SJCRH30 (cell line): Measurements from ENCODE around the gene TLK2. TPM values are rescaled to one million over a fixed set of nuclear protein-coding genes. Genes with fewer than 3 reads are reported as not detected.

Source experiments
- DNase-seq, 2 experiments: peaks; one replicate each; pipeline ENCODE4 v3.0.0-alpha.2; 2015 to 2020
- H3K27ac ChIP-seq: fragments of 250-450 bp; sonication (Bioruptor Pico); 2 replicates; pipeline ENCODE4 v1.5.1; 2020; ENCODE audit warnings: mild to moderate bottlenecking, moderate library complexity
- H3K27me3 ChIP-seq: fragments of 250-450 bp; sonication (Bioruptor Pico); 2 replicates; pipeline ENCODE4 v1.5.1; 2020; ENCODE audit warnings: mild to moderate bottlenecking, moderate library complexity
- H3K36me3 ChIP-seq: fragments of 250-450 bp; sonication (Bioruptor Pico); 2 replicates; pipeline ENCODE4 v1.5.1; 2020; ENCODE audit warnings: mild to moderate bottlenecking, moderate library complexity
- H3K4me1 ChIP-seq: fragments of 250-450 bp; sonication (Bioruptor Pico); 2 replicates; pipeline ENCODE4 v1.5.1; 2020; ENCODE audit warnings: mild to moderate bottlenecking, moderate library complexity
- H3K4me3 ChIP-seq: fragments of 250-450 bp; sonication (Bioruptor Pico); 2 replicates; pipeline ENCODE4 v1.5.1; 2020; ENCODE audit warnings: mild to moderate bottlenecking, moderate library complexity
- H3K9me3 ChIP-seq: fragments of 250-450 bp; sonication (Bioruptor Pico); replicated peaks from 2 replicates; pipeline ENCODE4 v1.5.1; 2020; ENCODE audit warnings: mild to moderate bottlenecking, moderate library complexity
- total RNA-seq: library from RNA; depleted of rRNA; stranded (reverse); fragments of >200 nt; shearing (Covaris generic); gene quantifications from 2 replicates; pipeline ENCODE4 v1.2.3, GENCODE V29; 2014

TLK2 gene
- total RNA-seq, 1 experiment from 2014 or later = 59.5 TPM

DNA sequence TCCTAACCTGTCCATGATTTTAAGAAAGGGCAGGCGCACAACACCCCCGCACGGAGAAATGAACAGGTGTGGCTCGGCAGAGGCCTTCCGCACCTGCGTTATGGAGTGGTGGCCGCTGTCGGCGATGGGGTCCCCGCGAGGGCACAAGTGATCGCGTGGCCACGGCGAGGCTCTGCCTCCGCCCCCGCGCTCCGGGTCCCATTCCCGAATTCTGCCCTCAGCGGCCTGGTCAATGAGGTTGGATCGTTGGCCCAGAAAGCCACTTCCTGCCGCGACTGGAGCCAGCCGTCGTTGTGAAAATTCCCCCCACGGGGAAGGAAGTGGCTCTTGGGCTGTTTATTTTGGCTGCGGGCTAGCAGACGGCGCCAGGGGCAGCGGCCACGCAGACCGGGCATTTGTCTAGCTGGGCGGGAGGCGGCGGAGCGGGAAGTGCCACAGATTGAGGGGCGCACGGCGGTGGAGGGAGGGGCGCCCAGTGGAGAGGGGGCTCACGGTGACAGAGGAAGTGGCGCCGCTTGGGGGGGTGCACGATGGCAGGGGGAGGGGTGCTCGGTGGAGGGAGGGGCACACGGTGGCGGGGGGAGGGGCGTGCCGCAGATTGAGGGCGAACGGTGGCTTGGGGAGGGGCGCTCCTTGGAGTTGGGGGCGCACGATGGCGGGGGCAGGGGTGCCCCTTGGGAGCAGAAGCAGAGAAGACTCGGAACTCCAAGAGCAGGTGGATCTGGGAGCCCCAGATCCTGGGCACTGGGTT is 173.8 kb downstream of the TLK2 start:
- Histone ChIP-seq H3K27me3 (no peaks in the 10 kb centered on the region), H3K9me3 (no peaks in the 10 kb centered on the region), H3K4me3 (peak overlapping the region; percentile 59), H3K4me1 (peaks cover 30% of the 10 kb centered on the region), H3K36me3 (no peaks in the 10 kb centered on the region), H3K27ac (peak overlapping the region; percentile 81)
- peak; percentile 51 to 56 for DNase-seq

DNA sequence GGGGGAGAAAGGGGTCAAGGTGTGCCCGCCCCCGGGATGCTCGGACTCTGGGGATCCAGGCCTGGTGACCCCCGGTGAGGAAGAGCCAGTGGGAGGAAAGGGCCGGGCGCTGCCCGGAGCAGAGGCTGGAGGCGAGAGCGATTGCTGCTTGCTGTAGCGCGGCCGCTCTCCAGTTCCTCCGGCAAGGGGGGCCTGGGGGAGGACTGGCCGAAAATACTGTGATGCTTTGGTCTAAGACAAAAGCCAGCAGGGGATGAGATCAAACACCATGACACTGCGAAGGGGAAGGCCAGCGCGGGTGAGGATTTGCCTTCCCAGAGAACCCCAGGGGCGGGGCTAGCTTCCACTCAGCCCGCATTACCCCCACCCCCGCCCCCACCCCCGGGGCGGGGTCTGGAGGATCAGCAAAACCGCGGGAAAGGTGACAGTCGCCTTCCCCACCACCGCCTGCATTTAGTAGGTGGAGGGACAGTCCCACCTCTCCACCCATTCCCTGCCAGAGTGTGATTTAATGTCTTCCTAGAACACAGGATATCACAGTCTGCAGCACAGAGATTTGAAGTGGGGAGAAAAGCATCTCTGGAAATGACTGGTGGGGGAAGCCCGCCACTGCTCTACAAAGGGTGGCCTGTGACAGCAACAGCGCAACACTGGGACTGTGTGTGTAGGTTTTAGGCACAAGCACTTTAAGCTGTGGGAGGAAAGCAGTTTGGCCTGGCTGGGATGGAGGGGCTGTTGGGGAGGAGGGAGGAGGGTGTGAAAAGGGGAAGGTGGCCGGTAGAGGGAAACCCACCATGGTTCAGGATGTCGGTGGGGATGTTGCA is 174.6 kb downstream of the TLK2 start:
- H3K27ac ChIP-seq = peak overlapping the region; percentile 81
- peaks cover 27% of the 10 kb centered on the region for H3K4me1 ChIP-seq
- H3K9me3 ChIP-seq = no peaks in the 10 kb centered on the region
- DNase-seq = peak; percentile 88 to 90
- H3K27me3 ChIP-seq = no peaks in the 10 kb centered on the region
- peak overlapping the region; percentile 59 for H3K4me3 ChIP-seq
- H3K36me3 ChIP-seq = no peaks in the 10 kb centered on the region

DNA sequence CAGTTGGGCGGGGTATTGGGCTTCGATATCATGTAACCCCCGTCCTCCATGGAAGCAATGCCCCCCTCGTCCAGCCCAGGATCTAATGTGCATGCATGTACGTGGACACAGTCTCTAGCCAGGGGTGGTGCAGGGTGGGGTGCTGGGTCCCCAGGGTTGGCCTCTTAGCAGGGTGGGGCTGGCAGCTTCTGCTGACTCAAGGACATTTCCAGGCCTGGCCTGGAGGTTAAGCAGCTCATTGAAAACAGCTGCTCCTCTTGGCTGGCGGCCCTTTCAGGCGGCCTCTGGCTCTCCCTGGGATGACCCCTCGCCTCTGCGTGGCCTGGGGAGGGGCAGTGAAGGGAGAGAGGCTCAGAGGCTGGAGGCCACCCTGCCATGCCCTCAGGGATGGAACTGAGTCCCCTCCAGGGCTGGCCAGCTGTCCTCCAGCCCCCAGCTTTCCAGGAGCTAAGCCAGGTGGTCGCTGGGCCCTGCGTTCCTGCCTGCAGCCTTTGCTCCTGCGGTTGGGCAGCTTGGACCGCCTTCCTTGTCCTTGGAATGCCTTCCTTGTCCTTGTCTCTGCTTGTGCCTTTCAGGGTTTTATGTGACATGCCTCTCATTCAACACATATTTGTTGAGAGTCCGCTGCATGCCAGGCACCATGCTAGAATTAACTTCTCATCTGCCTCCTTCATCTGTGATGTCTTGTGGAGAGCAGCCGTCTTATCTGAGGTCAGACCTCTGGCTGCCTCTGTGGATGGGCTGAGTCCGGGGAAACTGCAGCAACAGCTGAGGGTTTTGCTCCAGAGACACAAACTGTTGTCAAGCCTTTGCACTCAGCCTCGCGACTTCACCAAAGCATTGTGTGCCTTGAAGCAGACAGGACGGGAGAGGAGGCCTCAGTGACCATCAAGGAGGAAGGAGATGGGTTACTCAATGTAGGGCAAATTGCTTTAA is 175.5 kb downstream of the TLK2 start:
- H3K36me3 ChIP-seq = no peaks in the 10 kb centered on the region
- peak overlapping the region; percentile 81 for H3K27ac ChIP-seq
- no peaks in the 10 kb centered on the region for H3K9me3 ChIP-seq
- peak; percentile 81 to 86 for DNase-seq
- peaks cover 20% of the 10 kb centered on the region for H3K4me1 ChIP-seq
- H3K4me3 ChIP-seq = peak overlapping the region; percentile 59
- no peaks in the 10 kb centered on the region for H3K27me3 ChIP-seq

DNA sequence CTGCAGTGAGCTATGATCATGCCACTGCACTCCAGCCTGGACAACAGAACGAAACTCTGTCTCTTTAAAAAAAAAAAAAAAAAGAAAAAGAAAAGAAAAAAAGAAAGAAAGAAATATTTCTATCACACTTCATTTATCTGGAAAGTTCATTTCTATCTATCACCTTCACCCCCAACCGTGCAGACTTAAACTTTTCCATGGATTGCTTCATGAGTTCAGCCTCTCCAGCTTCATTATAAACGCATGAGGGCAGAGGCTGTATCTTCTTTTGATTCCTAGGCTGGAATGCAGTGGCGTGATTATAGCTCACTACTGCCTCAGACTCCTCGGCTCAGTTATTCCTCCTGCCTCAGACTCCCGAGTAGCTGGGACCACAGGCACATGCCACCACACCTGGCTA is 177.0 kb downstream of the TLK2 start:
- H3K27me3 ChIP-seq = no peaks in the 10 kb centered on the region
- no peak overlapping the region for H3K4me3 ChIP-seq
- no peak for DNase-seq
- H3K36me3 ChIP-seq = no peaks in the 10 kb centered on the region
- H3K4me1 ChIP-seq = peaks cover 16% of the 10 kb centered on the region
- H3K27ac ChIP-seq = no peak overlapping the region
- peaks cover 8% of the 10 kb centered on the region for H3K9me3 ChIP-seq

DNA sequence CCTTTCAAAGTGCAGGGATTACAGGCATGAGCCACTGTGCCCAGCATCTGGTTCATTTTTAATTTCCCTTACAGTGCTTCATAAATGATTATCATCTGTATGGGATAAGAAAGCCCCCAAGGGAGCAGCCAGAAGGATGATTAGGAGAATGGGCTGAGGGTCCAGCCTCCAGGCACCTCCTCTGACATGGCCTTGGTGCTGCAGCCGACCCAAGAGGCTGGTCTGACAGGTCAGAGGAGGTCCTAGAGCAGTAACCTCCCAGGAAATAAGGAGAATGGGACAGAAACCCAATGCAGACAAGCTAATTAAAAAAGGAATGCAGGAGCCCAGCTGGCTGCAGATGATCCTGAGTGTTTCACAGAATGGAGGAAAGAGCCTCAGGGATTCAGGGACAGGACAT is 177.8 kb downstream of the TLK2 start:
- DNase-seq = no peak
- Histone ChIP-seq H3K27ac (no peak overlapping the region), H3K9me3 (peaks cover 12% of the 10 kb centered on the region), H3K36me3 (no peaks in the 10 kb centered on the region), H3K27me3 (no peaks in the 10 kb centered on the region), H3K4me3 (no peak overlapping the region), H3K4me1 (peaks cover 15% of the 10 kb centered on the region)

DNA sequence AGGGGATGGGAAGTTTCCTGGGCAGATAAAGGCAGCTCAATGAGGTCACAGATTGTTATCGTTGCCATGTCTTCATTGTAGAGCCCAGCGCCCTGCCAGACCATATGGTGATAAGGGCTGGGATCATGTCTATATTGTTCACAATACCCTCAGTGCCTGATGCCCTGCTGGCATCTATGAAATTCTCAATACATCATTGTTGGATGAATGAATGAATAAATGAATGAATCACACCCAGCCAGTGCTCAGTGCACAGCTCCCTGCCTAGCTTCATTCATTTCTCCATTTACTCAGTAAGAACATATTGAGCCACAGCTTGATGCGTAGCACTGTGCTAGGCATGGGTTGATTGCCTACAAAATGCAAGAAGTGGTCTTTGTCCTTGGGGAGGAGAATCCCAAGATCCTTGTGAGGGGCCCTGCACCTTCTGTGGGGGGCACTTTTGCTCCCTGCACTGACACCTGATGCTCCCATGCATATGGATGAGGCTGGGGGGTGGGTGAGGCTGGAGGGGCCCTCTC is 178.6 kb downstream of the TLK2 start:
- Histone ChIP-seq H3K4me1 (peaks cover 15% of the 10 kb centered on the region), H3K9me3 (peaks cover 12% of the 10 kb centered on the region), H3K4me3 (no peak overlapping the region), H3K36me3 (no peaks in the 10 kb centered on the region), H3K27ac (no peak overlapping the region), H3K27me3 (no peaks in the 10 kb centered on the region)
- no peak for DNase-seq

GRCh38 chr17:62657690-62658089 is 179.1 kb downstream of the TLK2 start:
- no peaks in the 10 kb centered on the region for H3K36me3 ChIP-seq
- H3K4me3 ChIP-seq = no peak overlapping the region
- H3K27ac ChIP-seq = no peak overlapping the region
- no peak for DNase-seq
- no peaks in the 10 kb centered on the region for H3K27me3 ChIP-seq
- H3K4me1 ChIP-seq = peaks cover 15% of the 10 kb centered on the region
- H3K9me3 ChIP-seq = peaks cover 12% of the 10 kb centered on the region

- Histone ChIP-seq H3K36me3 (no peaks in the 10 kb centered on the region), H3K9me3 (peaks cover 12% of the 10 kb centered on the region), H3K4me1 (peaks cover 14% of the 10 kb centered on the region), H3K27me3 (no peaks in the 10 kb centered on the region), H3K4me3 (no peak overlapping the region), H3K27ac (no peak overlapping the region)
- DNase-seq = no peak
Measured at GRCh38 chr17:62658136-62658920, 179.7 kb downstream of the TLK2 start.

DNA sequence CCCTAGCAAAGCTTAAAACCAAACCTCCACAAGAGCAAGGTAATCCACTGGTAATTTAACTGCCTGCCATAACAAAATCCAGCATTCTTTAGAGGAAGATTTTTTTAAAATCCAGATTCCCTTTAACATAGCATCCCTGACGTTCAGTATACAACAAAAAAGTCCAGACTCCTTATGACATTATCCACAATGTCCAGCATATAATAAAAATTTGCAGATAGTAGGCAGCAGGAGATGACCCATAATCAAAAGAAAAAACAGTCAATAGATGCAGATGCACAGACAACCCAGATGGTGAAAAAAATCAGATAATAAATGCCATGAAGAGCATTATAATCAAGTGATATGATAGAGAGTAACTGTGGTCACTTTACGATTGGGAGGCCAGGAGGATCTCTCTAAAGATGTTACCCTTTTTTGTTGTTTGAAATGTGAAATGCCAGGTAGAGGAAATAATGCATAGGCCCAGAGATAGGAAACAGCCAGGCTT is 182.0 kb downstream of the TLK2 start:
- no peak for DNase-seq
- Histone ChIP-seq H3K9me3 (peaks cover 12% of the 10 kb centered on the region), H3K4me3 (no peak overlapping the region), H3K27ac (no peak overlapping the region), H3K27me3 (no peaks in the 10 kb centered on the region), H3K36me3 (no peaks in the 10 kb centered on the region), H3K4me1 (no peaks in the 10 kb centered on the region)

DNA sequence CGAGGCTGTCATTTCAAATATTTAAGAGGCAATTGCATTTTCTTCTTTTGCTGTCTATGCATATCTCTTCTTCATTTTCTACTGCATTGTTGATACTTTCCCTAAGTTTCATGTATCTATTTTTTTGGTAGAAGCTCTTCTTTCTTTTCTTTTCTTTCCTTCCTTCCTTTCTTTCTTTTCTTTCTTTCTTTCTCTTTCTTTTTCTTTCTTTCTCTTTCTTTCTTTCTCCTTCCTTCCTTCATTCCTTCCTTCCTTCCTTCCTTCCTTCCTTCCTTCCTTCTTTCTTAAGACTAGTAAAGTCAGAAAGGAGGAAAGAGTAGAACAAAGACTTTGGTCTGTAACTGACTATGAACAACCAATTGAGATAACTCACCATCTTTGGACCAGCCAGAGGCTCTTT is 182.7 kb downstream of the TLK2 start:
- no peaks in the 10 kb centered on the region for H3K36me3 ChIP-seq

DNA sequence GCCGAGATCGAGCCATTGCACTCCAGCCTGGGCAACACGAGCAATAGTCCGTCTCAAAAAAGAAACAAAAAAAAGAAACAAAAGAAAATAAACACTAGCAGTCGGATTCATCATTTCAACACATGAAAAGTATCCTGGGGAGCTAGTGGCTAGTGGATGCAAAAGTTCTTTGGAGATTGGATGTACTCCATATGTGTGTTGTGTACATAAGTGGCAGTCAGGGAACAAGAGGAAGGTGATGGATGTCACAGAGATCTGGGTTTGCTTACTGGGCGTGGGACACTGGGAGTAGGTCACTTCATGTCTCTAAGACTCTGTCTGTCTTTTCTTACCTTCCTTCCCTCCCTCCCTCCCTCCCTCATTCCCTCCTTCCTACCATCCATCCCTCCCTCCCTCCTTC is 184.2 kb downstream of the TLK2 start:
- Histone ChIP-seq H3K27me3 (no peaks in the 10 kb centered on the region), H3K4me3 (no peak overlapping the region), H3K4me1 (no peaks in the 10 kb centered on the region), H3K36me3 (no peaks in the 10 kb centered on the region), H3K9me3 (peaks cover 12% of the 10 kb centered on the region), H3K27ac (no peak overlapping the region)
- DNase-seq = no peak

More for the DNA sequence above, 182.7 kb downstream of the TLK2 start:
- Histone ChIP-seq H3K27me3 (no peaks in the 10 kb centered on the region), H3K27ac (no peak overlapping the region), H3K4me1 (no peaks in the 10 kb centered on the region), H3K9me3 (peaks cover 12% of the 10 kb centered on the region), H3K4me3 (no peak overlapping the region)
- no peak for DNase-seq
